IPS-18c (cell line): ENCODE results near the gene ANKS1A.
"Not testable (repeated sequence)": the region's sequence is repeated elsewhere in the genome, so short reads cannot be mapped to it uniquely, and the experiment has no call there.

Experiments
- H3K4me3 ChIP-seq: 2 replicates; pipeline ENCODE4 v1.7.0; 2013; ENCODE audit warnings: low read depth, mild to moderate bottlenecking, low read length, moderate library complexity; ENCODE audit not compliant: insufficient read depth
- H3K9me3 ChIP-seq: one replicate; pipeline ENCODE4 v1.6.1; 2013; ENCODE audit warnings: mild to moderate bottlenecking, low read length, moderate library complexity; ENCODE audit not compliant: control insufficient read depth, insufficient read depth

Gene ANKS1A

GRCh38 chr6:35099116-35099515, 210.1 kb downstream of the ANKS1A start:
- no peak overlapping the region for H3K4me3 ChIP-seq
- no peaks in the 10 kb centered on the region for H3K9me3 ChIP-seq

- Histone ChIP-seq H3K4me3 (no peak overlapping the region), H3K9me3 (no peaks in the 10 kb centered on the region)
These were observed 216.0 kb downstream of the ANKS1A start for GRCh38 chr6:35105078-35105477.

GRCh38 chr6:35106061-35106460, 217.0 kb downstream of the ANKS1A start:
- not testable (repeated sequence) for H3K9me3 ChIP-seq, H3K4me3 ChIP-seq

- not testable (repeated sequence) for H3K4me3 ChIP-seq, H3K9me3 ChIP-seq
These were observed 218.2 kb downstream of the ANKS1A start for GRCh38 chr6:35107208-35107607.

- not testable (repeated sequence) for H3K4me3 ChIP-seq, H3K9me3 ChIP-seq
These were observed 218.7 kb downstream of the ANKS1A start for GRCh38 chr6:35107761-35108160.

GRCh38 chr6:35108309-35108885, 219.3 kb downstream of the ANKS1A start:
- Histone ChIP-seq H3K4me3 (no peak overlapping the region), H3K9me3 (no peaks in the 10 kb centered on the region)

GRCh38 chr6:35120746-35121145, 231.7 kb downstream of the ANKS1A start:
- no peaks in the 10 kb centered on the region for H3K9me3 ChIP-seq
- H3K4me3 ChIP-seq: no peak overlapping the region

GRCh38 chr6:35124356-35124755, 235.3 kb downstream of the ANKS1A start:
- H3K9me3 ChIP-seq: no peaks in the 10 kb centered on the region
- H3K4me3 ChIP-seq: no peak overlapping the region

GRCh38 chr6:35128042-35128441, 239.0 kb downstream of the ANKS1A start:
- H3K4me3 ChIP-seq: no peak overlapping the region
- H3K9me3 ChIP-seq: no peaks in the 10 kb centered on the region

- Histone ChIP-seq H3K9me3 (no peaks in the 10 kb centered on the region), H3K4me3 (no peak overlapping the region)
These were observed 239.4 kb downstream of the ANKS1A start for GRCh38 chr6:35128496-35128895.

- Histone ChIP-seq H3K9me3 (no peaks in the 10 kb centered on the region), H3K4me3 (no peak overlapping the region)
These were observed 247.1 kb downstream of the ANKS1A start for GRCh38 chr6:35136185-35136584.

- H3K9me3 ChIP-seq, H3K4me3 ChIP-seq: not testable (repeated sequence)
These were observed 249.1 kb downstream of the ANKS1A start for GRCh38 chr6:35138191-35138590.

GRCh38 chr6:35139470-35139869, 250.4 kb downstream of the ANKS1A start:
- Histone ChIP-seq H3K4me3 (no peak overlapping the region), H3K9me3 (no peaks in the 10 kb centered on the region)

- no peak overlapping the region for H3K4me3 ChIP-seq
These were observed 251.0 kb downstream of the ANKS1A start for GRCh38 chr6:35139924-35140638.

GRCh38 chr6:35140639-35141006, 251.6 kb downstream of the ANKS1A start:
- Histone ChIP-seq H3K4me3 (no peak overlapping the region), H3K9me3 (no peaks in the 10 kb centered on the region)

More at GRCh38 chr6:35139924-35140638, 251.0 kb downstream of the ANKS1A start:
- H3K9me3 ChIP-seq: no peaks in the 10 kb centered on the region
